Measurements from ENCODE around the gene RAPH1.

DNA sequence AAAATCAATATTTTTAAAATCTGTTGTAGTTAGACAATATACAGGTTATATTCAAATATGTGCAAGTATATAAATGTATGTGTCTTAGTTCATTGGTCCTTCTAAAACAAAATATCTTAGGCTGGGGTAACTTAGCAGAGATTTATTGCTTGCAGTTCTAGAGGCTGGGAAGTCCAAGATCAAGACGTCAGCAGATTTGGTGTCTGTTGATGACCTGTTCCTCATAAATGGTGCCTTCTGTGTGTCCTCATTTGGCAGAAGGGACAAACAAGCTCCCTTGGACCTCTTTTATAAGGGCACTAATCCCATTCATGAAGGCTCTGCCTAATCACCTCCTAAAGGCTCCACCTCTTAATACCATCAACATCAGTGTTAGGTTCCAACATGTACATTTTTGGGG is 175.7 kb downstream of the RAPH1 start:
- TF ChIP-seq, protein P1, sequence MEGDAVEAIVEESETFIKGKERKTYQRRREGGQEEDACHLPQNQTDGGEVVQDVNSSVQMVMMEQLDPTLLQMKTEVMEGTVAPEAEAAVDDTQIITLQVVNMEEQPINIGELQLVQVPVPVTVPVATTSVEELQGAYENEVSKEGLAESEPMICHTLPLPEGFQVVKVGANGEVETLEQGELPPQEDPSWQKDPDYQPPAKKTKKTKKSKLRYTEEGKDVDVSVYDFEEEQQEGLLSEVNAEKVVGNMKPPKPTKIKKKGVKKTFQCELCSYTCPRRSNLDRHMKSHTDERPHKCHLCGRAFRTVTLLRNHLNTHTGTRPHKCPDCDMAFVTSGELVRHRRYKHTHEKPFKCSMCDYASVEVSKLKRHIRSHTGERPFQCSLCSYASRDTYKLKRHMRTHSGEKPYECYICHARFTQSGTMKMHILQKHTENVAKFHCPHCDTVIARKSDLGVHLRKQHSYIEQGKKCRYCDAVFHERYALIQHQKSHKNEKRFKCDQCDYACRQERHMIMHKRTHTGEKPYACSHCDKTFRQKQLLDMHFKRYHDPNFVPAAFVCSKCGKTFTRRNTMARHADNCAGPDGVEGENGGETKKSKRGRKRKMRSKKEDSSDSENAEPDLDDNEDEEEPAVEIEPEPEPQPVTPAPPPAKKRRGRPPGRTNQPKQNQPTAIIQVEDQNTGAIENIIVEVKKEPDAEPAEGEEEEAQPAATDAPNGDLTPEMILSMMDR (IDR thresholded peaks at IDR 0.05; ENCODE audit: low read depth, low read length) = no peak
- no peak for TF ChIP-seq POLR2A (IDR thresholded peaks at IDR 0.05; ENCODE audit: extremely low read depth, insufficient read length)
- TF ChIP-seq, protein P2, sequence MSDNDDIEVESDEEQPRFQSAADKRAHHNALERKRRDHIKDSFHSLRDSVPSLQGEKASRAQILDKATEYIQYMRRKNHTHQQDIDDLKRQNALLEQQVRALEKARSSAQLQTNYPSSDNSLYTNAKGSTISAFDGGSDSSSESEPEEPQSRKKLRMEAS (IDR thresholded peaks at IDR 0.05; ENCODE audit: low read depth, low read length) = no peak

Measured in NB4 (cell line).